Smooth muscle cell (in vitro differentiated cells): ENCODE results near the gene DDC. TPM values are rescaled to one million over a fixed set of nuclear protein-coding genes. Genes with fewer than 3 reads are reported as not detected.

Experiments
- DNase-seq: peaks from one replicate; lab custom pipeline; 2025; ENCODE audit not compliant: unreplicated experiment; lab: John Stamatoyannopoulos, UW
- H2AFZ ChIP-seq: fragments of 200-600 bp; sonication (generic); 2 replicates; pipeline ENCODE4 v1.6.0; 2016; ENCODE audit warnings: antibody characterized with exemption, low read depth, mild to moderate bottlenecking
- H3F3A ChIP-seq: fragments of 200-600 bp; sonication (generic); 2 replicates; pipeline ENCODE4 v1.6.0; 2017; ENCODE audit warnings: antibody characterized with exemption, low read depth
- H3K27ac ChIP-seq: fragments of 200-600 bp; sonication (generic); 2 replicates; pipeline ENCODE4 v1.5.1; 2016; ENCODE audit warnings: low read depth, mild to moderate bottlenecking
- H3K27me3 ChIP-seq: fragments of 200-600 bp; sonication (generic); 2 replicates; pipeline ENCODE4 v1.6.1; 2016; ENCODE audit warnings: low read depth, mild to moderate bottlenecking
- H3K36me3 ChIP-seq: fragments of 200-600 bp; sonication (generic); 2 replicates; pipeline ENCODE4 v1.5.1; 2016; ENCODE audit warnings: low read depth
- H3K4me1 ChIP-seq: fragments of 200-600 bp; sonication (generic); 2 replicates; pipeline ENCODE4 v1.5.1; 2016; ENCODE audit warnings: low read depth
- H3K4me2 ChIP-seq: fragments of 200-600 bp; sonication (generic); 2 replicates; pipeline ENCODE4 v1.6.0; 2016; ENCODE audit warnings: mild to moderate bottlenecking
- H3K4me3 ChIP-seq: fragments of 200-600 bp; sonication (generic); 2 replicates; pipeline ENCODE4 v1.5.1; 2016; ENCODE audit warnings: mild to moderate bottlenecking
- H3K79me2 ChIP-seq: fragments of 200-600 bp; sonication (generic); 2 replicates; pipeline ENCODE4 v1.6.0; 2016; ENCODE audit warnings: low read depth, mild to moderate bottlenecking
- H3K9ac ChIP-seq: fragments of 200-600 bp; sonication (generic); 2 replicates; pipeline ENCODE4 v1.6.0; 2016; ENCODE audit warnings: low read depth
- H3K9me3 ChIP-seq: fragments of 200-600 bp; sonication (generic); replicated peaks from 2 replicates; pipeline ENCODE4 v1.5.1; 2016; ENCODE audit warnings: low read depth
- H4K20me1 ChIP-seq: fragments of 200-600 bp; sonication (generic); 2 replicates; pipeline ENCODE4 v1.6.0; 2016; ENCODE audit warnings: low read depth
- WGBS: methylation state at CpG from one replicate; pipeline ENCODE4 v1.1.7; 2016; ENCODE audit warnings: low lambda C conversion rate; 5-methylcytosine and 5-hydroxymethylcytosine counted together
- polyA plus RNA-seq: library from polyadenylated mRNA; unstranded; fragments of >200 nt; fragmentation: Nextera tagmentation; extraction: Ambion mirVana; gene quantifications from 2 replicates; pipeline ENCODE4 v1.2.1, GENCODE V29; 2016
- total RNA-seq: library from RNA; depleted of rRNA; stranded (reverse); fragments of >200 nt; gene quantifications from 2 replicates; pipeline ENCODE4 v1.2.3, GENCODE V29; 2014
- TF ChIP-seq, protein P1 (sequence below): fragments of 200-600 bp; sonication (generic); IDR thresholded peaks from 2 replicates; pipeline ENCODE4 v1.5.1; 2017; ENCODE audit warnings: borderline replicate concordance, mild to moderate bottlenecking, antibody characterized with exemption; ENCODE audit not compliant: insufficient read depth, poor library complexity, severe bottlenecking

Gene DDC
- total and polyA plus RNA-seq, 2 experiments from 2014 or later, result not detected

DNA sequence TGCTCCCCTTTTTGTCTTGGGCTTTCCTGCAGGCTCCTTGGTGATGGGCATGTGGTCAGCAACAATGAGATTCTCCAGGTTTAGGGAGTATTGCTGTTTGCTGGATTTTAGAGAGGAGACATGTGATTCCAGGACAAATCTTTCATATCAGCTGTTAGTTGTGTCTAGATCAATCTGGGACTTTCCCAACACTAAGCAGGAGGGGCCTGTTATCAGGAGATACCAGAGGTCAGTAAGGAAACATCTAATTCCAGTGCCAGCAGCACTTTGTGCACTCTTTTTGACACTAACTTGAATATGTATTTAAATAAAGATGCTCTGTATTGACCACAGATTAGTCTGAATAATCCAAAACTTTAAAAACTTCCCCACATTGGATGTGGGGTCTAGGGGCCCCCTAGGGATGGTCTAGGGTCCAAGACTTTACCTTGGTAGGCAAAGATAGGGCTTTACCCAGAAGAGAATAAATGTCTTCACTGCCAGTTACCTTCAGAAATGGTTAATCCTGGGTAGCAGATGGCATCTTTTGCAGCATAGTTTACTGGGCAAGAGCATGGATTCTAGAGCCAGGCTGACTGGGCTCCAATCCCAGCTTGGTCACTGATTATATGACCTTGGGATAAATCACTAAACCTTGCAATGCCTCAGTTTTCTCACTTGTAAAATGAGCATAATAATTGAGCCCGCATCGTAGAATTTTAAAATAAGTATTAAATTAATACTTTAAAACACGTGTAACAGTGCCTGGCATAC lies 108.7 kb downstream of the DDC start:
- TF ChIP-seq, protein P1, sequence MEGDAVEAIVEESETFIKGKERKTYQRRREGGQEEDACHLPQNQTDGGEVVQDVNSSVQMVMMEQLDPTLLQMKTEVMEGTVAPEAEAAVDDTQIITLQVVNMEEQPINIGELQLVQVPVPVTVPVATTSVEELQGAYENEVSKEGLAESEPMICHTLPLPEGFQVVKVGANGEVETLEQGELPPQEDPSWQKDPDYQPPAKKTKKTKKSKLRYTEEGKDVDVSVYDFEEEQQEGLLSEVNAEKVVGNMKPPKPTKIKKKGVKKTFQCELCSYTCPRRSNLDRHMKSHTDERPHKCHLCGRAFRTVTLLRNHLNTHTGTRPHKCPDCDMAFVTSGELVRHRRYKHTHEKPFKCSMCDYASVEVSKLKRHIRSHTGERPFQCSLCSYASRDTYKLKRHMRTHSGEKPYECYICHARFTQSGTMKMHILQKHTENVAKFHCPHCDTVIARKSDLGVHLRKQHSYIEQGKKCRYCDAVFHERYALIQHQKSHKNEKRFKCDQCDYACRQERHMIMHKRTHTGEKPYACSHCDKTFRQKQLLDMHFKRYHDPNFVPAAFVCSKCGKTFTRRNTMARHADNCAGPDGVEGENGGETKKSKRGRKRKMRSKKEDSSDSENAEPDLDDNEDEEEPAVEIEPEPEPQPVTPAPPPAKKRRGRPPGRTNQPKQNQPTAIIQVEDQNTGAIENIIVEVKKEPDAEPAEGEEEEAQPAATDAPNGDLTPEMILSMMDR, result no peak
- no peak for DNase-seq
- peaks cover 12% of the 10 kb centered on the region for H3K27me3 ChIP-seq
- no peak overlapping the region for H3K4me3 ChIP-seq
- H3F3A ChIP-seq, result peaks cover under 1% of the 10 kb centered on the region
- WGBS, result 93% methylated on average over 3 of the region's 3 CpGs
- H3K27ac ChIP-seq, result no peak overlapping the region
- H4K20me1 ChIP-seq, result no peaks in the 10 kb centered on the region
- H2AFZ ChIP-seq, result no peak overlapping the region
- H3K36me3 ChIP-seq, result no peaks in the 10 kb centered on the region
- H3K9me3 ChIP-seq, result no peaks in the 10 kb centered on the region
- H3K4me1 ChIP-seq, result no peaks in the 10 kb centered on the region
- H3K79me2 ChIP-seq, result no peaks in the 10 kb centered on the region
- no peak overlapping the region for H3K9ac ChIP-seq
- H3K4me2 ChIP-seq, result no peak overlapping the region

DNA sequence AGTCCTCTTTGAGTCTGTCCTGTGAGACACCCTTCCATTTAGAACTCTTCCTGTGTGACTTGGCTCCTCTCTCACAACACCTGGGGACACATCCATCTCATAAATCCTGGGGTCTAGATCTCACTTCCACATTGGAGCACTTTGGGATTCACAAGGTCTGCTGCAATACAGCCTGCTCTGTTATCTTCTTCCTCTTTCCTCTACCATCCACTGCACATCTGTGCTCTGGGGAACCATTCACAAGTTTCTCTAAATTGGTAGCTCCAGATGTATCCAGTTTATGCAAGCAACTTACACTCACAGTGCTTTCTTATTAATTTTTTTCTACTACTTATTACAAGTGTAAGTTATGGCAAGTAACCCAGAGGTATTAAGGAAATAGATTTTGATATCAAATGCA lies 109.5 kb downstream of the DDC start:
- Histone ChIP-seq H3K9me3 (no peaks in the 10 kb centered on the region), H3K4me3 (no peak overlapping the region), H3K36me3 (no peaks in the 10 kb centered on the region), H4K20me1 (no peaks in the 10 kb centered on the region), H2AFZ (no peak overlapping the region), H3K27me3 (peaks cover 12% of the 10 kb centered on the region), H3K79me2 (no peaks in the 10 kb centered on the region), H3K9ac (no peak overlapping the region), H3K4me1 (no peaks in the 10 kb centered on the region), H3K27ac (no peak overlapping the region), H3F3A (peaks cover 9% of the 10 kb centered on the region), H3K4me2 (no peak overlapping the region)
- TF ChIP-seq, protein P1, result no peak
- DNase-seq, result no peak

DNA sequence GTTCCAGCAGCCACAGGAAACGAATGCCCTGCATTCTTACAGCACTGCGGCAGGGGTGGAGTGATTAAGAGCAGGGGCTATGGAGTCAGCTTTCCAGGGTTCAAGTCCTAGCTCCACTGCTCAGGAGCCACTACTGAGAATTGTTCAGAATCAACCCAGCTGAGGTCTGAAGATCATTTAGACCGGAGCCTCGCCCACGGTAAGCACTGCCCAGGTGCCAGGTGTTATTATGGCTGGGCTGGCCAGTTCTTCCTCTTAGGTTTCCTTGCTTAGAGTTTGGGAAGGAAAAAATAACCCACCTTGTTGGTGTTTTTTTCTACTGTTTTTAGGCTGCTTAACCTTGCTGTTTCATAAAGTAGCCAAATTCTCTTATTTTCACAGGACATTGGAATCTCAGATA lies 110.2 kb downstream of the DDC start:
- H3K4me3 ChIP-seq, result no peak overlapping the region
- H3K27me3 ChIP-seq, result peaks cover 12% of the 10 kb centered on the region
- H4K20me1 ChIP-seq, result no peaks in the 10 kb centered on the region
- no peaks in the 10 kb centered on the region for H3K4me1 ChIP-seq
- H3K79me2 ChIP-seq, result no peaks in the 10 kb centered on the region
- no peak overlapping the region for H3K27ac ChIP-seq
- no peak overlapping the region for H2AFZ ChIP-seq
- peaks cover 9% of the 10 kb centered on the region for H3F3A ChIP-seq
- TF ChIP-seq, protein P1, result no peak
- no peak overlapping the region for H3K4me2 ChIP-seq
- DNase-seq, result no peak
- no peak overlapping the region for H3K9ac ChIP-seq
- 72% methylated on average over 5 of the region's 5 CpGs for WGBS
- no peaks in the 10 kb centered on the region for H3K9me3 ChIP-seq
- no peaks in the 10 kb centered on the region for H3K36me3 ChIP-seq

DNA sequence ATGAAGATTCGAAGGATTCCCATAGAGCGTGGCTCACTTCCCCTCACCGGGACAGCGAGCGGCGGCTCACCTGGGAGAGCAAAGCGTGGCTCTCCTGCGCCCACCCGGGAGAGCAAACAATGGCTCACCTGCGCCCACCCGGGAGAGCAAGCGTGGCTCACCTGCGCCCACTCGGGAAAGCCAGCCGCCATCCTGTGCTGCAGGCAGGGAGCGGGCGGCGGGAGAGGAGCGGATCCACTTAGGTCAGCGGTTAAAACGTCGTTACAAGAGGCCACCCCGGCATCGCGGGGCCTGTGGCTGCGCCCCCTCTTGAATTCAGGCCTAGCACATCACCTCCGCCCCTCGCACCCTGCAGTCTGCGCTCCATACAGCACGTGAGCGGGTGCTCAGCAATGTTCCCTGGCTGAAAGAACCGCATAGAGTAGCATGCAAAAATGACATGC lies 114.6 kb downstream of the DDC start:
- H3K36me3 ChIP-seq, result no peaks in the 10 kb centered on the region
- H3K27me3 ChIP-seq, result peaks cover 8% of the 10 kb centered on the region
- TF ChIP-seq, protein P1, result no peak
- 62% methylated on average over 32 of the region's 32 CpGs for WGBS
- no peaks in the 10 kb centered on the region for H3K79me2 ChIP-seq
- H3F3A ChIP-seq, result peaks cover 9% of the 10 kb centered on the region
- H3K27ac ChIP-seq, result no peak overlapping the region
- H3K4me2 ChIP-seq, result peak overlapping the region; percentile 93
- no peak for DNase-seq
- H3K4me1 ChIP-seq, result peaks cover 11% of the 10 kb centered on the region
- peak overlapping the region; percentile 68 for H3K4me3 ChIP-seq
- H3K9ac ChIP-seq, result peak overlapping the region; percentile 30
- H3K9me3 ChIP-seq, result no peaks in the 10 kb centered on the region
- no peaks in the 10 kb centered on the region for H4K20me1 ChIP-seq
- peak overlapping the region; percentile 71 for H2AFZ ChIP-seq
